GM19351 (cell line): Measurements from ENCODE around the gene DVL2.

Source experiments
- ATAC-seq: cut with Tn5 transposase; IDR thresholded peaks from one replicate; pipeline ENCODE4 v1.9.1; 2021; ENCODE audit warnings: mild to moderate bottlenecking, moderate library complexity; ENCODE audit not compliant: unreplicated experiment

Gene DVL2

GRCh38 chr17:7219812-7220592 is 14.3 kb downstream of the DVL2 start, which contains the start of the genes ACADVL and DLG4:
TSS of gene ACADVL (plus strand) at chr17:7219938. CDS start at chr17:7219985, 47 bp downstream.
TSS of gene DLG4 (minus strand) at chr17:7219836.
- peak; percentile 55 for ATAC-seq

- no peak for ATAC-seq
These were observed 15.0 kb downstream of the DVL2 start for GRCh38 chr17:7219229-7219811.

GRCh38 chr17:7218758-7219157 is 15.6 kb downstream of the DVL2 start:
- no peak for ATAC-seq

GRCh38 chr17:7218166-7218565 is 16.2 kb downstream of the DVL2 start:
- ATAC-seq = no peak

GRCh38 chr17:7217113-7217987 is 17.0 kb downstream of the DVL2 start:
- ATAC-seq = no peak

GRCh38 chr17:7216242-7217112 is 17.8 kb downstream of the DVL2 start:
- no peak for ATAC-seq

- no peak for ATAC-seq
These were observed 18.6 kb downstream of the DVL2 start for GRCh38 chr17:7215652-7216180.

- ATAC-seq = no peak
These were observed 19.1 kb downstream of the DVL2 start for GRCh38 chr17:7215136-7215638.

GRCh38 chr17:7214300-7215135 is 19.8 kb downstream of the DVL2 start:
- ATAC-seq = peak; percentile 65

- ATAC-seq = no peak
These were observed 20.4 kb downstream of the DVL2 start for GRCh38 chr17:7213895-7214299.

- no peak for ATAC-seq
These were observed 22.6 kb downstream of the DVL2 start for GRCh38 chr17:7211491-7212273.

- ATAC-seq = no peak
These were observed 25.4 kb downstream of the DVL2 start for GRCh38 chr17:7208754-7209460.

GRCh38 chr17:7208027-7208571 is 26.2 kb downstream of the DVL2 start:
- ATAC-seq = no peak

GRCh38 chr17:7207120-7208001 is 27.0 kb downstream of the DVL2 start:
- no peak for ATAC-seq

- no peak for ATAC-seq
These were observed 28.8 kb downstream of the DVL2 start for GRCh38 chr17:7205561-7205960.

- ATAC-seq = peak; percentile 85
These were observed 29.4 kb downstream of the DVL2 start for GRCh38 chr17:7204828-7205461.
